GM21381 (cell line): ENCODE results near the gene CFAP69.

Experiments used
- ATAC-seq: cut with Tn5 transposase; IDR thresholded peaks from one replicate; pipeline ENCODE4 v1.9.1; 2021; ENCODE audit warnings: mild to moderate bottlenecking, moderate library complexity; ENCODE audit not compliant: unreplicated experiment

CFAP69 gene

GRCh38 chr7:90269163-90269562 is 24.2 kb downstream of the CFAP69 start:
- ATAC-seq = no peak

- no peak for ATAC-seq
These were observed 25.6 kb downstream of the CFAP69 start for GRCh38 chr7:90270431-90271178.

- no peak for ATAC-seq
These were observed 26.8 kb downstream of the CFAP69 start for GRCh38 chr7:90271753-90272152.

- ATAC-seq = no peak
These were observed 27.3 kb downstream of the CFAP69 start for GRCh38 chr7:90272242-90272641.

GRCh38 chr7:90274161-90274560 is 29.2 kb downstream of the CFAP69 start:
- ATAC-seq = no peak

- no peak for ATAC-seq
These were observed 31.2 kb downstream of the CFAP69 start for GRCh38 chr7:90276033-90276728.

- ATAC-seq = no peak
These were observed 43.2 kb downstream of the CFAP69 start for GRCh38 chr7:90288154-90288553.

GRCh38 chr7:90290244-90291113 is 45.5 kb downstream of the CFAP69 start:
- ATAC-seq = no peak

- no peak for ATAC-seq
These were observed 53.4 kb downstream of the CFAP69 start for GRCh38 chr7:90298145-90299038.

- ATAC-seq = no peak
These were observed 58.3 kb downstream of the CFAP69 start for GRCh38 chr7:90303241-90303640.

- no peak for ATAC-seq
These were observed 64.9 kb downstream of the CFAP69 start for GRCh38 chr7:90309872-90310271.

- no peak for ATAC-seq
These were observed 66.2 kb downstream of the CFAP69 start for GRCh38 chr7:90311175-90311574.

- no peak for ATAC-seq
These were observed 67.8 kb downstream of the CFAP69 start for GRCh38 chr7:90312745-90313144.

GRCh38 chr7:90313907-90314306 is 68.9 kb downstream of the CFAP69 start:
- ATAC-seq = no peak

- no peak for ATAC-seq
These were observed 75.0 kb downstream of the CFAP69 start for GRCh38 chr7:90320014-90320413.

- no peak for ATAC-seq
These were observed 75.4 kb downstream of the CFAP69 start for GRCh38 chr7:90320418-90320800.

GRCh38 chr7:90320801-90321494 is 76.0 kb downstream of the CFAP69 start, which contains the start of gene FAM237B:
Gene FAM237B (minus strand): TSS chr7:90321304. CDS start chr7:90319748, 1,556 bp downstream.
- ATAC-seq = no peak

- no peak for ATAC-seq
These were observed 77.9 kb downstream of the CFAP69 start for GRCh38 chr7:90322837-90323236.

- no peak for ATAC-seq
These were observed 81.5 kb downstream of the CFAP69 start for GRCh38 chr7:90326500-90326899.
